HL-60 (cell line): ENCODE results near the gene C1QL1.

ENCODE experiments used
- POLR2AphosphoS5 ChIP-seq: IDR thresholded peaks from 2 replicates; pipeline ENCODE4 v1.6.1; 2012; ENCODE audit warnings: low read depth
- TF ChIP-seq, protein P1 (sequence below): IDR thresholded peaks from one replicate; pipeline ENCODE4 v1.5.1; 2011; ENCODE audit warnings: low read length, control low read depth, inconsistent platforms; ENCODE audit not compliant: insufficient read depth

DNA sequence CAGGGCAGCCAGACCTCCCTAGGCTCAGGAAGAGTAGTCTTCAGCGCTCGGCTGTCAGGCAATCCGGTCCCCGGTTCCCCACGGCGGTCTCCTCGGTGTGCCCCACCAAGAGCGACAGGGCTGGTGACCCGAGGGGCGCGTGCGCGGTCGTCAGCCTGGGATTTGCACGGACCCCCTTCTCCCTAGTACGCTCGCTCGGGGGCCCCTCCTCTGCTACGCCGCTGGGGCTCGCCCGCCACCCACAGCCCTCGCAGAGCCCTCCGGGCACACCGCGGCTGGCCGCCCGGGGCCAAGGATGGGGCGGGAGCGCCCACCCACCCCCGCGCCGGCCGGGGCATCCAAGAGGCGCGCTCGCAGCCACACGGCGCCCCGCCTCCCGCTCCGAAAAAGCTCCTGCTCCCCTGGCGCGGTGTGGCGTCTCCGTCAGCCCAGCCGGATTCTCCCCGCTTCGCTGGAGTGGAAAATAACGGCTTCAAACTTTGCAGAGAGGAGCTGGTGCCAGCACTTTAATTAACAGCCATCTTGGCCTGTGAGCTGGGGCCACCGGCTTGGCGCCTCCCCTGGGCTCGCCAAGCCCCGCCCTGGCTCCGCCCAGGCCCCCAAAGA lies 2.1 kb upstream of the C1QL1 start:
- TF ChIP-seq, protein P1, sequence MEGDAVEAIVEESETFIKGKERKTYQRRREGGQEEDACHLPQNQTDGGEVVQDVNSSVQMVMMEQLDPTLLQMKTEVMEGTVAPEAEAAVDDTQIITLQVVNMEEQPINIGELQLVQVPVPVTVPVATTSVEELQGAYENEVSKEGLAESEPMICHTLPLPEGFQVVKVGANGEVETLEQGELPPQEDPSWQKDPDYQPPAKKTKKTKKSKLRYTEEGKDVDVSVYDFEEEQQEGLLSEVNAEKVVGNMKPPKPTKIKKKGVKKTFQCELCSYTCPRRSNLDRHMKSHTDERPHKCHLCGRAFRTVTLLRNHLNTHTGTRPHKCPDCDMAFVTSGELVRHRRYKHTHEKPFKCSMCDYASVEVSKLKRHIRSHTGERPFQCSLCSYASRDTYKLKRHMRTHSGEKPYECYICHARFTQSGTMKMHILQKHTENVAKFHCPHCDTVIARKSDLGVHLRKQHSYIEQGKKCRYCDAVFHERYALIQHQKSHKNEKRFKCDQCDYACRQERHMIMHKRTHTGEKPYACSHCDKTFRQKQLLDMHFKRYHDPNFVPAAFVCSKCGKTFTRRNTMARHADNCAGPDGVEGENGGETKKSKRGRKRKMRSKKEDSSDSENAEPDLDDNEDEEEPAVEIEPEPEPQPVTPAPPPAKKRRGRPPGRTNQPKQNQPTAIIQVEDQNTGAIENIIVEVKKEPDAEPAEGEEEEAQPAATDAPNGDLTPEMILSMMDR: no peak
- TF ChIP-seq POLR2AphosphoS5: no peak
